Kidney tubule cell (primary cell): ENCODE measurements around the gene GJD4.

Source experiments
- DNase-seq: peaks from one replicate; pipeline ENCODE4 v3.0.0-alpha.2; 2018; ENCODE audit warnings: low spot score

Gene GJD4

GRCh38 chr10:35657621-35658020 is 52.5 kb downstream of the GJD4 start:
- DNase-seq = no peak
